K562 (cell line): Measurements from ENCODE around the gene TTLL11.
A peak's percentile ranks its signal among the peaks of the same experiment; 100 is the strongest.

Source experiments
- BHLHE40 ChIP-seq: IDR thresholded peaks from 2 replicates; pipeline ENCODE4 v1.6.1; 2011; ENCODE audit warnings: low read length, improper control_type of control experiment
- CHD1 ChIP-seq: fragments of 200-600 bp; sonication (generic); IDR thresholded peaks from one replicate; pipeline ENCODE4 v1.6.1; 2012; ENCODE audit warnings: mild to moderate bottlenecking, moderate library complexity, low read length, inconsistent platforms
- EGR1 ChIP-seq: fragments of 450-650 bp; conservative IDR thresholded peaks from 2 replicates; pipeline ENCODE4 v1.6.1; 2017; ENCODE audit warnings: mild to moderate bottlenecking
- ELF4 ChIP-seq: fragments of 450-650 bp; formaldehyde crosslinking; IDR thresholded peaks from 2 replicates; pipeline ENCODE4 v1.4.0; 2022; ENCODE audit warnings: missing genetic modification characterization
- ESRRA ChIP-seq: fragments of 450-650 bp; IDR thresholded peaks from 2 replicates; pipeline ENCODE4 v1.6.1; 2014; ENCODE audit warnings: low read depth, mild to moderate bottlenecking, moderate library complexity, borderline replicate concordance
- EZH2 ChIP-seq: IDR thresholded peaks from 2 replicates; pipeline ENCODE4 v1.6.1; 2012; ENCODE audit warnings: low read depth, mild to moderate bottlenecking, inconsistent platforms, low read length, borderline replicate concordance
- HNRNPLL ChIP-seq: fragments of 200-400 bp; formaldehyde crosslinking; IDR thresholded peaks from 2 replicates; pipeline ENCODE4 v1.6.1; 2017; ENCODE audit warnings: low read length, low read depth, mild to moderate bottlenecking; ENCODE audit not compliant: poor library complexity, severe bottlenecking
- JUN ChIP-seq, 2 experiments: sonication (generic) in 1 of 2; formaldehyde crosslinking in 1 of 2; IDR thresholded peaks; 2 replicates each; pipeline versions ENCODE4 v1.6.1 to v1.8.0; 2012 to 2022; ENCODE audit warnings: borderline replicate concordance in 2 of 2, mild to moderate bottlenecking in 2 of 2, improper control_type of control experiment in 1 of 2, low read depth in 1 of 2, low read length in 1 of 2, missing genetic modification reagents in 1 of 2
- RAD21 ChIP-seq, 2 experiments: fragments of 250-450 bp in 1 of 2; fragments of 450-650 bp in 1 of 2; sonication (Bioruptor Pico) in 1 of 2; formaldehyde crosslinking in 1 of 2; IDR thresholded peaks in 1 of 2; conservative IDR thresholded peaks in 1 of 2; 2 replicates each; pipeline versions ENCODE4 v1.4.0 to v1.8.0; 2020 to 2022; ENCODE audit warnings: mild to moderate bottlenecking in 2 of 2, moderate library complexity in 1 of 2
- ZHX1 ChIP-seq: fragments of 150-350 bp; conservative IDR thresholded peaks from 2 replicates; pipeline ENCODE4 v1.6.1; 2014; ENCODE audit warnings: low read length
- ZNF24 ChIP-seq: fragments of 450-650 bp; IDR thresholded peaks from 2 replicates; pipeline ENCODE4 v1.6.1; 2016
- TF ChIP-seq, protein P1 (sequence below): sonication (generic); formaldehyde crosslinking; IDR thresholded peaks from 2 replicates; pipeline ENCODE4 v1.9.0; 2022; ENCODE audit warnings: mild to moderate bottlenecking, missing genetic modification reagents
- TF ChIP-seq, protein P2 (sequence below), 3 experiments: IDR thresholded peaks in 2 of 3; conservative IDR thresholded peaks in 1 of 3; 2 replicates each; pipeline ENCODE4 v1.5.1; 2011 to 2012; ENCODE audit warnings: low read length in 3 of 3, mild to moderate bottlenecking in 3 of 3, control low read depth in 2 of 3, improper control_type of control experiment in 1 of 3, inconsistent platforms in 1 of 3, low read depth in 1 of 3, mixed read lengths in 1 of 3, moderate library complexity in 1 of 3; ENCODE audit not compliant: insufficient read depth in 2 of 3
- TF ChIP-seq, protein P3 (sequence below), 2 experiments: fragments of 450-650 bp; formaldehyde crosslinking in 1 of 2; IDR thresholded peaks; 2 replicates each; pipeline versions ENCODE4 v1.4.0 to v1.6.1; 2014 to 2020; ENCODE audit warnings: mild to moderate bottlenecking in 2 of 2, borderline replicate concordance in 1 of 2, low read depth in 1 of 2

- TF ChIP-seq, protein P1, sequence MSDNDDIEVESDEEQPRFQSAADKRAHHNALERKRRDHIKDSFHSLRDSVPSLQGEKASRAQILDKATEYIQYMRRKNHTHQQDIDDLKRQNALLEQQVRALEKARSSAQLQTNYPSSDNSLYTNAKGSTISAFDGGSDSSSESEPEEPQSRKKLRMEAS (CRISPR knock-in tag) = no peak
- no peak for TF ChIP-seq ZHX1
- TF ChIP-seq HNRNPLL = no peak
- TF ChIP-seq ESRRA = 0 out of 2 replicates have a peak, but pooled peaks have one; percentile 18
- no peak for TF ChIP-seq EGR1
- TF ChIP-seq, protein P2, sequence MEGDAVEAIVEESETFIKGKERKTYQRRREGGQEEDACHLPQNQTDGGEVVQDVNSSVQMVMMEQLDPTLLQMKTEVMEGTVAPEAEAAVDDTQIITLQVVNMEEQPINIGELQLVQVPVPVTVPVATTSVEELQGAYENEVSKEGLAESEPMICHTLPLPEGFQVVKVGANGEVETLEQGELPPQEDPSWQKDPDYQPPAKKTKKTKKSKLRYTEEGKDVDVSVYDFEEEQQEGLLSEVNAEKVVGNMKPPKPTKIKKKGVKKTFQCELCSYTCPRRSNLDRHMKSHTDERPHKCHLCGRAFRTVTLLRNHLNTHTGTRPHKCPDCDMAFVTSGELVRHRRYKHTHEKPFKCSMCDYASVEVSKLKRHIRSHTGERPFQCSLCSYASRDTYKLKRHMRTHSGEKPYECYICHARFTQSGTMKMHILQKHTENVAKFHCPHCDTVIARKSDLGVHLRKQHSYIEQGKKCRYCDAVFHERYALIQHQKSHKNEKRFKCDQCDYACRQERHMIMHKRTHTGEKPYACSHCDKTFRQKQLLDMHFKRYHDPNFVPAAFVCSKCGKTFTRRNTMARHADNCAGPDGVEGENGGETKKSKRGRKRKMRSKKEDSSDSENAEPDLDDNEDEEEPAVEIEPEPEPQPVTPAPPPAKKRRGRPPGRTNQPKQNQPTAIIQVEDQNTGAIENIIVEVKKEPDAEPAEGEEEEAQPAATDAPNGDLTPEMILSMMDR (IDR thresholded peaks at IDR 0.05 in 2 of 3, conservative IDR thresholded peaks at IDR 0.05 in 1 of 3; ENCODE audit: insufficient read depth in 2 of 3, low read depth in 1 of 3, low read length in 3 of 3) = no peak
- TF ChIP-seq EZH2 = no peak
- no peak for TF ChIP-seq CHD1
- TF ChIP-seq ZNF24 = no peak
- no peak for TF ChIP-seq RAD21 (CRISPR knock-in tag; conservative IDR thresholded peaks at IDR 0.05 in 1 of 2, IDR thresholded peaks at IDR 0.05 in 1 of 2)
- TF ChIP-seq ELF4 (CRISPR knock-in tag) = no peak
- TF ChIP-seq BHLHE40 = no peak
- TF ChIP-seq, protein P3, sequence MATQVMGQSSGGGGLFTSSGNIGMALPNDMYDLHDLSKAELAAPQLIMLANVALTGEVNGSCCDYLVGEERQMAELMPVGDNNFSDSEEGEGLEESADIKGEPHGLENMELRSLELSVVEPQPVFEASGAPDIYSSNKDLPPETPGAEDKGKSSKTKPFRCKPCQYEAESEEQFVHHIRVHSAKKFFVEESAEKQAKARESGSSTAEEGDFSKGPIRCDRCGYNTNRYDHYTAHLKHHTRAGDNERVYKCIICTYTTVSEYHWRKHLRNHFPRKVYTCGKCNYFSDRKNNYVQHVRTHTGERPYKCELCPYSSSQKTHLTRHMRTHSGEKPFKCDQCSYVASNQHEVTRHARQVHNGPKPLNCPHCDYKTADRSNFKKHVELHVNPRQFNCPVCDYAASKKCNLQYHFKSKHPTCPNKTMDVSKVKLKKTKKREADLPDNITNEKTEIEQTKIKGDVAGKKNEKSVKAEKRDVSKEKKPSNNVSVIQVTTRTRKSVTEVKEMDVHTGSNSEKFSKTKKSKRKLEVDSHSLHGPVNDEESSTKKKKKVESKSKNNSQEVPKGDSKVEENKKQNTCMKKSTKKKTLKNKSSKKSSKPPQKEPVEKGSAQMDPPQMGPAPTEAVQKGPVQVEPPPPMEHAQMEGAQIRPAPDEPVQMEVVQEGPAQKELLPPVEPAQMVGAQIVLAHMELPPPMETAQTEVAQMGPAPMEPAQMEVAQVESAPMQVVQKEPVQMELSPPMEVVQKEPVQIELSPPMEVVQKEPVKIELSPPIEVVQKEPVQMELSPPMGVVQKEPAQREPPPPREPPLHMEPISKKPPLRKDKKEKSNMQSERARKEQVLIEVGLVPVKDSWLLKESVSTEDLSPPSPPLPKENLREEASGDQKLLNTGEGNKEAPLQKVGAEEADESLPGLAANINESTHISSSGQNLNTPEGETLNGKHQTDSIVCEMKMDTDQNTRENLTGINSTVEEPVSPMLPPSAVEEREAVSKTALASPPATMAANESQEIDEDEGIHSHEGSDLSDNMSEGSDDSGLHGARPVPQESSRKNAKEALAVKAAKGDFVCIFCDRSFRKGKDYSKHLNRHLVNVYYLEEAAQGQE (IDR thresholded peaks at IDR 0.05; ENCODE audit: borderline replicate concordance) = no peak
- TF ChIP-seq, protein P3 (CRISPR knock-in tag; IDR thresholded peaks at IDR 0.05; ENCODE audit: low read depth) = no peak
- no peak for TF ChIP-seq JUN (IDR thresholded peaks at IDR 0.05; ENCODE audit: borderline replicate concordance, low read depth, low read length)
- TF ChIP-seq JUN (CRISPR knock-in tag; IDR thresholded peaks at IDR 0.05; ENCODE audit: borderline replicate concordance) = no peak
Observed at GRCh38 chr9:122110100-122110833, 17.2 kb upstream of the TTLL11 start.
